Activated T-cell treated with anti-CD3 and anti-CD28 coated beads, Interleukin-2, amount 50 U/mL, for 4 hours (primary cell): Measurements from ENCODE around the gene MRM1. TPM values are rescaled to one million over a fixed set of nuclear protein-coding genes. Genes with fewer than 3 reads are reported as not detected.

Experiments
- ATAC-seq, 2 donors: fragments of 200-7000 bp; cut with Tn5 transposase; one replicate each; pipeline ENCODE4 v1.10.0; 2021
- DNase-seq: peaks from one replicate; pipeline ENCODE4 v3.0.0-alpha.2; 2020
- H3K27me3 Mint-ChIP-seq: one replicate; pipeline ENCODE4 v1.8.0; 2021; ENCODE audit warnings: low read depth, mixed read lengths
- H3K36me3 Mint-ChIP-seq: one replicate; pipeline ENCODE4 v1.8.0; 2022; ENCODE audit warnings: mixed read lengths; ENCODE audit not compliant: insufficient read depth
- H3K4me1 Mint-ChIP-seq: one replicate; pipeline ENCODE4 v1.8.0; 2021; ENCODE audit warnings: low read depth, mixed read lengths
- H3K4me3 Mint-ChIP-seq: one replicate; pipeline ENCODE4 v1.8.0; 2021; ENCODE audit warnings: mild to moderate bottlenecking, moderate library complexity, mixed read lengths
- H3K9me3 Mint-ChIP-seq: one replicate; pipeline ENCODE4 v1.8.0; 2021; ENCODE audit warnings: mixed read lengths
- total RNA-seq, 3 donors: library from RNA; stranded (reverse); gene quantifications; one replicate each; pipeline ENCODE4 v1.2.1, GENCODE V29; 2021

MRM1 gene
- total RNA-seq, 3 donors from 2014 or later, result 17.2 to 23.8 (median 22.4) TPM

DNA sequence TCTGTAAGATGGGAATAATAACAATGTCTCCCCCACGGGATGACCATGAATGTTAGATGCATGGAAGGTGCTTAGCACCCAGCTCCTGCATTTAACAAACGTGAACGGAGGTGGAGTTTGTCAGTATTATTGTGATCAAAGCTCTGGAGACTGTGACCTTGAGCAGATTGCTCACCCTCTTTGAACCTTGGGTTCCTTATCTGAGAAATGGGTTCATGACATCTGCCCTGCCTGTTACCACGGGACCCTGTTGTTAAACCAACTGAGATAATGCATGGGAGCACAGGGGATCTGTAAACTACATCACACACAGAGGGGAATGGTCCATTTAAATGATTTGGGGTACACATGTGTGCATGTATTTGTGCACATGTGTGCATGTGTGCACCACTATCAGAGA is 29.6 kb downstream of the MRM1 start:
- no peaks in the 10 kb centered on the region for H3K9me3 Mint-ChIP-seq
- H3K4me3 Mint-ChIP-seq, result no peak overlapping the region
- H3K27me3 Mint-ChIP-seq, result peaks cover 13% of the 10 kb centered on the region
- H3K4me1 Mint-ChIP-seq, result no peaks in the 10 kb centered on the region
- no peak for ATAC-seq
- no peak for DNase-seq
- no peaks in the 10 kb centered on the region for H3K36me3 Mint-ChIP-seq

DNA sequence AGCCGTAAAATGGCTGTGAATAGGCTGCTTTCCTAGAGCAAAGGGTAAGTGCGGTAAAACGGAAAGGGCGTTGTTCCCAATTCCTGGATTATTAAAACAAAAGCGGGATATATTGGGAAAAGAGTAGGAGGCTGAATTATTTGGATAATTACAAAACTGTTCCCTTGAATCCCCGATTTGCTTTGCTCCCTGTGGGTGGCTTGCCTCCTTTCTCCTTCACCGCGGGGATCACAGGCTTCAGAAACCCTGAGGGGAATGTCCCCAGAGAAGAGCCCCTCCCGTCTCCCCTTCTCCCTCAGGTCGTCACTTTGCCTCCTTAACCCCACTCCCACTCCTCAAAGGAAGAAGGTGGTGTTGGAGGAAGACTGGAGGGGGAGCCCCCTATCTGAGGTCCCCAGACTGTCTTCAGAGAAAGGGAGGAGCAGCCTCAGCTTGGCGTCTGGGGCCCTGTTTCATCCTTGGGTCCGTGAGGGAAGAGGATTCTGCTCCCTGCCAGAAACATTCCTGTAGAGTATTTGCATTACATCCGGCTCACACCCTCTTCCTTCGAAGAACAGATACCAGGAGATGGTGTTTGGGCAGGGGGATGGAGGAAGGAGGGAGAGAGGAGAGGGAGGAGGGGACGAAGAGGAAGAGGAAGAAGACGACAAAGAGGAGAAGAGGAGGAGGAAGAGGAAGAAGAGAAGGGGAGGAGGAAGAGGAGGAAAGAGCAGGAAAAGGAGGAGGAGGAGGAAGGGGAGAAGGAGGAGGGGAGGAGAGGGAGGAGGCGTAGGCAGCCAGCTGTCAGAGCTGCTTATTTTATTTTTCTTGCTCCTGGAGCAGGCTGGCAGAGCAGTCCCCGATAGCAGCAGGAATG is 31.8 kb downstream of the MRM1 start:
- Mint-ChIP-seq H3K36me3 (no peaks in the 10 kb centered on the region), H3K9me3 (no peaks in the 10 kb centered on the region), H3K4me3 (no peak overlapping the region), H3K4me1 (no peaks in the 10 kb centered on the region), H3K27me3 (peaks cover 19% of the 10 kb centered on the region)
- ATAC-seq, result no peak
- DNase-seq, result no peak

DNA sequence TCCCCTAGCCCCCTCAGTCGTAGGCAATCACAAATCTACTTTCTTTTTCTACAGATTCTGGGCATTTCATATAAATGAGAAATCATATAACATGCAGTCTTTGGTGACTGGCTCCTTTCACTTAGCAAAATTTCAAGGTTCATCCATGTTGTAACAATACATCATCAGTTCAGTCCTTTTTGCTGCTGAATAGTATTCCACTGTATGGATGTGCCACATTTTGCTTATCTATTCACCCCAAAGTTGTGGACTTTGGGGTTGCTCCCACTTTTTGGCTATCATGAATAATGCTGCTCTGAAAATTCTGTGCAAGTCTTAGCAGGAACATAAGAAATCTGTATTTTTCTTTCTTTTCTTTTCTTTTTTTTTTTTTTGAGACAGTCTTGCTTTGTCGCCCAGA is 39.0 kb downstream of the MRM1 start:
- Mint-ChIP-seq H3K9me3 (no peaks in the 10 kb centered on the region), H3K27me3 (peaks cover 62% of the 10 kb centered on the region)

GRCh38 chr17:36640836-36641235 is 39.5 kb downstream of the MRM1 start:
- Mint-ChIP-seq H3K4me1 (peaks cover 13% of the 10 kb centered on the region), H3K9me3 (no peaks in the 10 kb centered on the region), H3K4me3 (no peak overlapping the region), H3K27me3 (peaks cover 65% of the 10 kb centered on the region), H3K36me3 (no peaks in the 10 kb centered on the region)
- DNase-seq (no peak), ATAC-seq (no peak)

More for the DNA sequence above, 39.0 kb downstream of the MRM1 start:
- H3K4me1 Mint-ChIP-seq, result peaks cover 13% of the 10 kb centered on the region
- no peaks in the 10 kb centered on the region for H3K36me3 Mint-ChIP-seq
- H3K4me3 Mint-ChIP-seq, result no peak overlapping the region
- no peak for ATAC-seq
- DNase-seq, result no peak

DNA sequence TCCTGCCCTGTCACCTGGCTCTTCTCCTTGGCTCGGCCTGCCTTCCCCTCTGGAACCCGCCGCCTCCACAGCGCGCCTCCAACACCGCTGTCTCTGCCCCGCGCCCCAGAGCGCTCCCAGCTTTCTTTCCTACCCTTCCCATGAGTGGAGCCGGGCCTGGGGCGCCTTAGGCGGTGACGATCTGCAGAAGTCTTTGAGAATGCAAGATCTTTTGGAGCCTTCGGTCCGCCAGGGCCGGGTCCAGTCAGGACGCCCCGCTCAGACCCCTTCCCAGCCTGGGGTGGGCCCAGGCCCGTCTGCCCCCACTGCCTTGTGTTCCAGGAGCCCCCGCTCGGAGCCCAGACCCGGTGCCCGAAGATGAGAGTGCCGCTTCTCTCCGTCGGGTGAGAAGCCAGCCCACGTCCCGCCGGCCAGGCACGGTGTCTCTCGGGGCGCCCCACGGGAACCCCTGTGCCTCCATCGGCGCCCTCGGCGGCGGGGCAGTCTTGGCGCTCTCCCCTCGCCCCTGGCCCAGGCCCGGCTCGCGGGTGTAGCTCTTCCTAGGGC is 40.0 kb downstream of the MRM1 start:
- Mint-ChIP-seq H3K4me3 (no peak overlapping the region), H3K4me1 (peaks cover 13% of the 10 kb centered on the region), H3K27me3 (peaks cover 71% of the 10 kb centered on the region), H3K36me3 (no peaks in the 10 kb centered on the region), H3K9me3 (no peaks in the 10 kb centered on the region)
- DNase-seq (no peak), ATAC-seq (peak; percentile 42 to 43)

GRCh38 chr17:36641877-36642845 is 40.8 kb downstream of the MRM1 start:
- peaks cover 13% of the 10 kb centered on the region for H3K4me1 Mint-ChIP-seq
- H3K27me3 Mint-ChIP-seq, result peaks cover 79% of the 10 kb centered on the region
- no peaks in the 10 kb centered on the region for H3K36me3 Mint-ChIP-seq
- no peak for DNase-seq
- no peaks in the 10 kb centered on the region for H3K9me3 Mint-ChIP-seq
- ATAC-seq, result peak; percentile 44 to 48
- peak overlapping the region; percentile 78 for H3K4me3 Mint-ChIP-seq

DNA sequence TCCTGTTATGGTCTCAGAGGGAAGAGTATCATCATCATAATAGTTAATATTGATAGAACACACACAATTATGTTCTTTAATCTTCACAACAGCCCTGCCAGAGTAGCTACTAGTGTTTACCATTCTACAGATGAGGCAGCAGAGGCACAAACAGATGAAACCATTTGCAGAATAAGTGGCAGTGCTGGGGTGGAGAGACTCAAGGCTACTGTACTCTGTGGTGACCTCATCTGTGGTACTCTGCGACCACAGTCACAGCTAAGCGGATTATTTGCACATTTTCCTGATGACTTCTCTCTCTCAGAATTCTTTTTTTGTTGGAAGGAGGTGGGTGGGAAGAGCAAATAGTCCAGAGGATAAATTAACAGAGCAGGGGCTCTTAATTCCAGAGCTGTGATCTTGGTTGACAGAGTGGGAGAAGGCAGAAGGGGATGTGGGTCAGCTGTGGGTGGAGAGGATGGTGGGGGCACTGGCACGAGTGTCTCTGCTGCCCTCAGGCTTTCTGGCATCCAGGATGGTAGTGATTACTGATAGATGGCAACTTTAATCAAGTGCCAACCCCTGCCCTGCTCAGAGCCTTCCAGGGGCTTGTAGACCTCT is 41.8 kb downstream of the MRM1 start:
- DNase-seq (no peak), ATAC-seq (no peak)
- no peak overlapping the region for H3K4me3 Mint-ChIP-seq
- no peaks in the 10 kb centered on the region for H3K9me3 Mint-ChIP-seq
- peaks cover 74% of the 10 kb centered on the region for H3K27me3 Mint-ChIP-seq
- H3K36me3 Mint-ChIP-seq, result no peaks in the 10 kb centered on the region
- peaks cover 13% of the 10 kb centered on the region for H3K4me1 Mint-ChIP-seq

DNA sequence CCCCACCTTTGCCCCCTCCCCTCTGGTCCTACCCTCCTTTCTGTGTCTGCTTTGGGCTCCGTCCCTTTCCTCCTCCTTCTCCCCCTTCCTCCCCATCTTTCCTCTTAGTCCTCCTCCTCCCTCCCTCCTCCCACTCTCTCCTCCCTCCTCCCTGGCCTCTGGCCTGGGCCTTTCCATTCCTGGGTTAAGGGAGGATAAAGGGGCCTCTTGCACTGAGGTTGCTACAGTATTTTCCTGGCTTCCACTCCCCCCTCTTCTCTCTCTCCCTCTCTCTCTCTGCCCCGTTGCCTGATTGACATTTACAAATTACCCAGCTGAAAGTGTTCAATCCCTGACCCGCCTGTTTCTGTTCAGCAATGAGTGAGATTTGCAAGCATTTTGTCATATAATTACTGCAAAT is 44.0 kb downstream of the MRM1 start:
- Mint-ChIP-seq H3K9me3 (no peaks in the 10 kb centered on the region), H3K27me3 (peaks cover 70% of the 10 kb centered on the region), H3K4me1 (peaks cover 13% of the 10 kb centered on the region), H3K36me3 (no peaks in the 10 kb centered on the region), H3K4me3 (no peak overlapping the region)
- no peak for ATAC-seq
- DNase-seq, result no peak

DNA sequence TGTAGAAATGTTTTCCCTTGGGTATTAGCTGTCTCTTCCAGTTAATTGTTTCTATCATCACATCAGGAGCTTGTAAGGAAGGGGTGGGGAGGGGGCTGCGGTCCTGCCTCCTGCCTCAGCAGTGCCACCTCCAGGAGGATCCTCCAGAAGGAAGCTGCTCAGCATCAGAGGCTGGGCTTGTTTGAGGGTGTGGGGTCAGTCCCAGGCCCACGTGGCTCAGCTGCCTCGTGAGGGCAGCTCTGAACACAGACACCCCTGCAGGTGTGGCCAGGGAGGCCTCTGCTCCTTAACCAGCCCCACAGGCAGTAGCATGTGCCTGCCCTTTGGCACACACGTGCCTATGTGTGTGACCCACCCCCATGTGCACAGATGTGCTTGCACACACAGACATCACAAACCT is 46.3 kb downstream of the MRM1 start:
- no peaks in the 10 kb centered on the region for H3K9me3 Mint-ChIP-seq
- DNase-seq (no peak), ATAC-seq (no peak)
- no peak overlapping the region for H3K4me3 Mint-ChIP-seq
- H3K36me3 Mint-ChIP-seq, result no peaks in the 10 kb centered on the region
- H3K27me3 Mint-ChIP-seq, result peaks cover 68% of the 10 kb centered on the region
- peaks cover 7% of the 10 kb centered on the region for H3K4me1 Mint-ChIP-seq

DNA sequence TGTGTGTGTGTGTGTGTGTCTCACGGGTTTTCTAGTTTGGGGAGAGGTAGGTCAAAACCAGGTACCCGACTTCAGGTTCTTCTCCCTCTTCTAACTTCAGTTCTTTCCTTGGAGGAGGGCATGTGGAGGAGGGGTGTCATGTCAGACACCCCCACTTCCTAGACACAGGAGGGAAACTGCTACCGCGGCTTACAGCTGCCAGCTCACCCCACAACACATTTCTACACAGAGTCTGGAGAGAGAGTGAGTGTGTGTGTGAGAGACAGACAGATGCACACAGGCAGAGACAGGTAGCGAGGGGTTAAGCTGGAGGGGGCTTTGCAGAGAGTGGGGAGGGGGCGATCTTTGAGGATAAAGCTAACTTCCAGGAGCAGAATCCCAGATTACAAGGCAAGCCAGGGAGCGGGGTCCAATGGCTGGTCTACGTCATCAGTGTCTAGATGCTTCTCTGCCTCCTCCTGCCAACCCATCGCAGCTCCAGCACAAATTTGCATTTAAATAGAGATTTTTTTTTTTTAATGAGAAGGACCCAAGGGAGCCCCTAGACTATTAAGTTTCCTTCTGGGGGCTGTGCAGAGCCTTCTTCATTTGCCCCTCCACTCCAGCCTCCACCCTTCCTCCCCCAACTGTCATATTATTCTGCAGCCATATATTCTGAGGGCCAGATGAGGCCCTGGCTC is 48.9 kb downstream of the MRM1 start:
- no peak overlapping the region for H3K4me3 Mint-ChIP-seq
- no peaks in the 10 kb centered on the region for H3K4me1 Mint-ChIP-seq
- no peaks in the 10 kb centered on the region for H3K36me3 Mint-ChIP-seq
- no peaks in the 10 kb centered on the region for H3K9me3 Mint-ChIP-seq
- DNase-seq (no peak), ATAC-seq (no peak)
- H3K27me3 Mint-ChIP-seq, result peaks cover 62% of the 10 kb centered on the region

- H3K4me1 Mint-ChIP-seq, result peaks cover 8% of the 10 kb centered on the region
- peaks cover 66% of the 10 kb centered on the region for H3K27me3 Mint-ChIP-seq
- H3K36me3 Mint-ChIP-seq, result no peaks in the 10 kb centered on the region
- DNase-seq (no peak), ATAC-seq (no peak)
- no peaks in the 10 kb centered on the region for H3K9me3 Mint-ChIP-seq
- H3K4me3 Mint-ChIP-seq, result no peak overlapping the region
These were observed 52.0 kb downstream of the MRM1 start for GRCh38 chr17:36653374-36653773.

- peaks cover 66% of the 10 kb centered on the region for H3K27me3 Mint-ChIP-seq
- no peaks in the 10 kb centered on the region for H3K36me3 Mint-ChIP-seq
- H3K4me1 Mint-ChIP-seq, result peaks cover 8% of the 10 kb centered on the region
- H3K4me3 Mint-ChIP-seq, result no peak overlapping the region
- ATAC-seq, result no peak
- H3K9me3 Mint-ChIP-seq, result no peaks in the 10 kb centered on the region
- no peak for DNase-seq
These were observed 52.5 kb downstream of the MRM1 start for GRCh38 chr17:36653856-36654255.

DNA sequence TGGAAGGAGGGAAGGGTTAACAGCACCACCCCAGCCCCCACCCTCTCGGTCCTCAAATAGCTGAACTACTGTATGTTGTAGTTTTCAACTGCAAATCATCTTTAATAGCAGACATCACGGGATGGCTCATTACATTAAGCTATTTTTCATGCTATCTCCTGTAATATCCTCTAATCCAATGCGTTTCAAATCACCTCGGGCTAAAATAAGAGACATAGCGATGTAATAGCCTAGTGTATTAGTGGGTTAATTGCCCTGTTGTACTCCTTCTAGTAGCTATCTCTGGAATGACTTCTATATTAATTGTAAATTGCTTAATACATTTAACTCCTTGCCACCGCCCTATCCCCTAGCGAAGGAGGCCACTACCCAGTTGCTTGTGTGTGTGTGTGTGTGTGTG is 54.3 kb downstream of the MRM1 start:
- H3K27me3 Mint-ChIP-seq, result peaks cover 58% of the 10 kb centered on the region
- ATAC-seq (no peak), DNase-seq (no peak)
- H3K9me3 Mint-ChIP-seq, result no peaks in the 10 kb centered on the region
- H3K4me1 Mint-ChIP-seq, result peaks cover 8% of the 10 kb centered on the region
- H3K4me3 Mint-ChIP-seq, result no peak overlapping the region
- no peaks in the 10 kb centered on the region for H3K36me3 Mint-ChIP-seq

GRCh38 chr17:36657390-36657762 is 56.0 kb downstream of the MRM1 start:
- DNase-seq (no peak), ATAC-seq (peak in 1 of 2 donors; percentile 23)
- Mint-ChIP-seq H3K36me3 (no peaks in the 10 kb centered on the region), H3K4me3 (peak overlapping the region; percentile 55), H3K9me3 (no peaks in the 10 kb centered on the region), H3K27me3 (peaks cover 56% of the 10 kb centered on the region), H3K4me1 (peaks cover 8% of the 10 kb centered on the region)
